HG02588 (cell line): ENCODE measurements around the gene GALNT7.
"Not testable (repeated sequence)": the region's sequence is repeated elsewhere in the genome, so short reads cannot be mapped to it uniquely, and the experiment has no call there.

ENCODE experiments used
- ATAC-seq: cut with Tn5 transposase; IDR thresholded peaks from one replicate; pipeline ENCODE4 v1.9.1; 2021; ENCODE audit warnings: mild to moderate bottlenecking, moderate library complexity; ENCODE audit not compliant: unreplicated experiment

GALNT7 gene

GRCh38 chr4:173192375-173193162, 24.0 kb downstream of the GALNT7 start:
- ATAC-seq = no peak

- no peak for ATAC-seq
Observed at GRCh38 chr4:173194157-173194556, 25.5 kb downstream of the GALNT7 start.

GRCh38 chr4:173195109-173195508, 26.5 kb downstream of the GALNT7 start:
- no peak for ATAC-seq

GRCh38 chr4:173199553-173199952, 30.9 kb downstream of the GALNT7 start:
- no peak for ATAC-seq

GRCh38 chr4:173200103-173200884, 31.7 kb downstream of the GALNT7 start:
- ATAC-seq = no peak

GRCh38 chr4:173202395-173202794, 33.8 kb downstream of the GALNT7 start:
- no peak for ATAC-seq

GRCh38 chr4:173205656-173206055, 37.0 kb downstream of the GALNT7 start:
- no peak for ATAC-seq

- no peak for ATAC-seq
Observed at GRCh38 chr4:173208420-173208819, 39.8 kb downstream of the GALNT7 start.

GRCh38 chr4:173211222-173211621, 42.6 kb downstream of the GALNT7 start:
- no peak for ATAC-seq

GRCh38 chr4:173211838-173212237, 43.2 kb downstream of the GALNT7 start:
- no peak for ATAC-seq

- no peak for ATAC-seq
Observed at GRCh38 chr4:173212379-173212778, 43.8 kb downstream of the GALNT7 start.

GRCh38 chr4:173213296-173213695, 44.7 kb downstream of the GALNT7 start:
- no peak for ATAC-seq

GRCh38 chr4:173214231-173214630, 45.6 kb downstream of the GALNT7 start:
- no peak for ATAC-seq

GRCh38 chr4:173214661-173215060, 46.0 kb downstream of the GALNT7 start:
- ATAC-seq = no peak

GRCh38 chr4:173217075-173217474, 48.5 kb downstream of the GALNT7 start:
- ATAC-seq = no peak

- ATAC-seq = no peak
Observed at GRCh38 chr4:173217727-173218126, 49.1 kb downstream of the GALNT7 start.

GRCh38 chr4:173218411-173219125, 50.0 kb downstream of the GALNT7 start:
- no peak for ATAC-seq

- not testable (repeated sequence) for ATAC-seq
Observed at GRCh38 chr4:173219126-173219437, 50.5 kb downstream of the GALNT7 start.

- no peak for ATAC-seq
Observed at GRCh38 chr4:173223743-173224142, 55.1 kb downstream of the GALNT7 start.

GRCh38 chr4:173226401-173226888, 57.8 kb downstream of the GALNT7 start:
- ATAC-seq = no peak

GRCh38 chr4:173227756-173228155, 59.1 kb downstream of the GALNT7 start:
- no peak for ATAC-seq

- no peak for ATAC-seq
Observed at GRCh38 chr4:173230062-173230461, 61.5 kb downstream of the GALNT7 start.
